Measurements from ENCODE around the gene GATB. TPM values are rescaled to one million over a fixed set of nuclear protein-coding genes. Genes with fewer than 3 reads are reported as not detected.

The GATB gene
- total RNA-seq, 1 donor from 2014 or later = 17.9 TPM

DNA sequence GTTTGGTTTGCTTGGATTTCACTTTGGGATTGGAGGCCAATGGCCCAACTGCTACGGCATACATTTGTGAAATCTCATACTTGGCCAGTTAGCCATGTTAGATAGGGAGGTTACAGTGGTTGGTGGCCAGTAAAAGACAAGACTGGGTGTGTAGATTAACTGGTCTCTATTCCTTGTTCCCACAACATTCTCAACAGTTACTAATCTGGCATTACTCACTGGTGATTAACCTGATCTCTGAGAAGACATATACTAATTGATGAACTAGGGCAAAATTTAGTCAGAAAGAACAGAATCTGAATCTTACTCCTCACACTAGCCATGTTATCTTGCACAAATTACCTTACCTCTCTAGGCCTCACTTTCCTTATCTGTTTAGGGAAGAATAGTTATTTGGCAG lies 33.4 kb downstream of the GATB start:
- TF ChIP-seq EZH2phosphoT487 (IDR thresholded peaks at IDR 0.05) (no peak), EZH2 (IDR thresholded peaks at IDR 0.05) (no peak), CTCF (IDR thresholded peaks at IDR 0.05) (no peak)
- H3F3A ChIP-seq (ENCODE audit: low read depth) = no peaks in the 10 kb centered on the region
- no peak overlapping the region for H3K9ac ChIP-seq
- peaks cover 5% of the 10 kb centered on the region for H3K27me3 Mint-ChIP-seq (ENCODE audit: insufficient read depth, low read depth)
- no peak overlapping the region for H3K4me3 Mint-ChIP-seq
- H4K20me1 ChIP-seq (ENCODE audit: low read depth) = no peaks in the 10 kb centered on the region
- H3K9me3 ChIP-seq (ENCODE audit: low read depth) = no peaks in the 10 kb centered on the region
- H3K9me3 Mint-ChIP-seq = peaks cover 7% of the 10 kb centered on the region
- no peaks in the 10 kb centered on the region for H3K79me2 ChIP-seq (ENCODE audit: low read depth)
- H3K4me1 Mint-ChIP-seq = no peaks in the 10 kb centered on the region
- H3K36me3 ChIP-seq = no peaks in the 10 kb centered on the region
- no peak overlapping the region for H3K27ac ChIP-seq
- H3K4me2 ChIP-seq = no peak overlapping the region
- no peak overlapping the region for H2AFZ ChIP-seq (replicated peaks)
- no peak for DNase-seq (ENCODE audit: low spot score)
- H3K4me1 ChIP-seq = no peaks in the 10 kb centered on the region
- no peak overlapping the region for H3K27ac Mint-ChIP-seq
- H3K27me3 ChIP-seq = no peaks in the 10 kb centered on the region
- H3K36me3 Mint-ChIP-seq = peaks cover 9% of the 10 kb centered on the region
- no peak overlapping the region for H3K4me3 ChIP-seq

DNA sequence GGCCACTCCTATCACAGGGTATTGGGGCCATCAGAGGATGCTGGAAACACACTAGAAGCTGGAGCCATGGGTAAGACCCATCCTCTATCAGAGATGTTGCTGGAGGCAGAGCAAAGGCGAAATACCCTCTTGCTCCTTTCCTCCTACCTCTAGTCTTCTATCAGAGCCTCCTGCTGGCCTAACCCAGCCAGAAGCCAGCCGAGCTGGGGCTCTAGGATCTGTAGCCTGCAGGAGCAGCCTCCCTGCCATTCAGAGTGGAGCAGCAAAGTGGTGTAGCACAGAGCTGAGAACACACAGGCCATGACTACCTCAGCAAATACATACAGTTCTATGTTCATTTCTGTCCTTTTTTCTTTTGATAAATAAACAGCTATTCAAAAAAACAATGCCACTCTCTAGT lies 35.7 kb downstream of the GATB start:
- no peaks in the 10 kb centered on the region for H3K4me1 ChIP-seq
- H3F3A ChIP-seq (ENCODE audit: low read depth) = no peaks in the 10 kb centered on the region
- no peak overlapping the region for H2AFZ ChIP-seq (replicated peaks)
- peaks cover 7% of the 10 kb centered on the region for H3K27me3 Mint-ChIP-seq (ENCODE audit: insufficient read depth, low read depth)
- no peaks in the 10 kb centered on the region for H3K9me3 ChIP-seq (ENCODE audit: low read depth)
- no peak overlapping the region for H3K9ac ChIP-seq
- DNase-seq (ENCODE audit: low spot score) = no peak
- no peak overlapping the region for H3K4me3 ChIP-seq
- H3K4me3 Mint-ChIP-seq = no peak overlapping the region
- no peaks in the 10 kb centered on the region for H4K20me1 ChIP-seq (ENCODE audit: low read depth)
- H3K36me3 ChIP-seq = no peaks in the 10 kb centered on the region
- no peaks in the 10 kb centered on the region for H3K79me2 ChIP-seq (ENCODE audit: low read depth)
- H3K36me3 Mint-ChIP-seq = peaks cover 4% of the 10 kb centered on the region
- no peak overlapping the region for H3K27ac ChIP-seq
- H3K27ac Mint-ChIP-seq = no peak overlapping the region
- no peak for TF ChIP-seq EZH2 (IDR thresholded peaks at IDR 0.05)
- no peak for TF ChIP-seq CTCF (IDR thresholded peaks at IDR 0.05)
- TF ChIP-seq EZH2phosphoT487 (IDR thresholded peaks at IDR 0.05) = no peak
- no peaks in the 10 kb centered on the region for H3K9me3 Mint-ChIP-seq
- H3K4me1 Mint-ChIP-seq = no peaks in the 10 kb centered on the region
- no peaks in the 10 kb centered on the region for H3K27me3 ChIP-seq
- no peak overlapping the region for H3K4me2 ChIP-seq

DNA sequence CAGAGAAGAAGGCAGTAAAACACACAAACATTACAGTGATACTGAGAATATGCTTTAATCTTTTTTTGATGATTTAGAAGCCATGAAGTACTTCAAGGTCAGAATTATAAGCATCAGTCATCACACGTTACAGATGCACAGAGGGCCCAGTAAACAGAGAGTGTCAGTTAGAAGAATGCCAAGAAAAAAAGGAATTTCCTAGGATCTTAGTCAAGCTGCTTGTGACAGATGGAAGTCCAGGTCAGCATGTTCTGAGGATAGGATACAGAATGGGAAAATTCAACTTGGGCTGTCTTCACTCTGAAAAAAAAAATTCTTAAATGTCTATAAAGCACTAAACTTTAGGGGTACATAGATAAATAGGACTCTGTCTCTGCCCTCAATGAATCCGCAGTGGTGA lies 38.9 kb downstream of the GATB start:
- no peaks in the 10 kb centered on the region for H3K9me3 ChIP-seq (ENCODE audit: low read depth)
- no peak for TF ChIP-seq EZH2 (IDR thresholded peaks at IDR 0.05)
- no peak for TF ChIP-seq EZH2phosphoT487 (IDR thresholded peaks at IDR 0.05)
- TF ChIP-seq CTCF (IDR thresholded peaks at IDR 0.05) = no peak

More for the DNA sequence above, 38.9 kb downstream of the GATB start:
- H3K36me3 Mint-ChIP-seq = no peaks in the 10 kb centered on the region
- Histone ChIP-seq H3K36me3 (no peaks in the 10 kb centered on the region), H4K20me1 (ENCODE audit: low read depth) (no peaks in the 10 kb centered on the region), H3K79me2 (ENCODE audit: low read depth) (no peaks in the 10 kb centered on the region), H3K4me1 (peaks cover 22% of the 10 kb centered on the region), H3K27me3 (no peaks in the 10 kb centered on the region), H2AFZ (replicated peaks) (no peak overlapping the region), H3K4me2 (no peak overlapping the region), H3K9ac (no peak overlapping the region), H3K27ac (no peak overlapping the region), H3K4me3 (no peak overlapping the region), H3F3A (ENCODE audit: low read depth) (no peaks in the 10 kb centered on the region)
- DNase-seq (ENCODE audit: low spot score) = no peak
- no peaks in the 10 kb centered on the region for H3K9me3 Mint-ChIP-seq
- peaks cover 23% of the 10 kb centered on the region for H3K4me1 Mint-ChIP-seq
- no peak overlapping the region for H3K4me3 Mint-ChIP-seq
- H3K27ac Mint-ChIP-seq = peak overlapping the region; percentile 12
- H3K27me3 Mint-ChIP-seq (ENCODE audit: insufficient read depth, low read depth) = peaks cover 6% of the 10 kb centered on the region
